DND-41 (cell line): ENCODE results near the gene MUC5B.

ENCODE experiments used
- CTCF ChIP-seq: IDR thresholded peaks from 2 replicates; pipeline ENCODE4 v1.5.1; 2012; ENCODE audit warnings: borderline replicate concordance, low read length, moderate library complexity, mild to moderate bottlenecking; ENCODE audit not compliant: poor library complexity, severe bottlenecking; ENCODE audit errors: extremely low read depth
- EZH2 ChIP-seq: IDR thresholded peaks from 3 replicates; pipeline ENCODE4 v1.6.1; 2012; ENCODE audit warnings: borderline replicate concordance, low read depth, mild to moderate bottlenecking, moderate library complexity, low read length, inconsistent platforms; ENCODE audit not compliant: severe bottlenecking

GRCh38 chr11:1240771-1241170 lies 17.9 kb downstream of the MUC5B start:
- TF ChIP-seq CTCF (no peak), EZH2 (no peak)
